HG02798 (cell line): Measurements from ENCODE around the gene IGF2BP3.
"Not testable (repeated sequence)": the region's sequence is repeated elsewhere in the genome, so short reads cannot be mapped to it uniquely, and the experiment has no call there.

Experiments used
- ATAC-seq: cut with Tn5 transposase; IDR thresholded peaks from one replicate; pipeline ENCODE4 v1.9.1; 2021; ENCODE audit warnings: mild to moderate bottlenecking; ENCODE audit not compliant: unreplicated experiment, poor library complexity

IGF2BP3 gene

GRCh38 chr7:23434147-23434917, 36.0 kb downstream of the IGF2BP3 start:
- no peak for ATAC-seq

GRCh38 chr7:23431702-23432199, 38.5 kb downstream of the IGF2BP3 start:
- ATAC-seq: no peak

- no peak for ATAC-seq
These were observed 39.4 kb downstream of the IGF2BP3 start for GRCh38 chr7:23430893-23431259.

GRCh38 chr7:23426876-23427275, 43.4 kb downstream of the IGF2BP3 start:
- ATAC-seq: no peak

GRCh38 chr7:23422909-23423308, 47.4 kb downstream of the IGF2BP3 start:
- no peak for ATAC-seq

- ATAC-seq: no peak
These were observed 47.9 kb downstream of the IGF2BP3 start for GRCh38 chr7:23422384-23422783.

- no peak for ATAC-seq
These were observed 50.4 kb downstream of the IGF2BP3 start for GRCh38 chr7:23419845-23420244.

- no peak for ATAC-seq
These were observed 51.1 kb downstream of the IGF2BP3 start for GRCh38 chr7:23419160-23419559.

- no peak for ATAC-seq
These were observed 52.2 kb downstream of the IGF2BP3 start for GRCh38 chr7:23418046-23418445.

GRCh38 chr7:23415198-23415597, 55.1 kb downstream of the IGF2BP3 start:
- no peak for ATAC-seq

GRCh38 chr7:23410446-23411183, 59.7 kb downstream of the IGF2BP3 start:
- peak; percentile 85 for ATAC-seq

GRCh38 chr7:23406564-23406963, 63.7 kb downstream of the IGF2BP3 start:
- not testable (repeated sequence) for ATAC-seq

GRCh38 chr7:23405240-23405618, 65.1 kb downstream of the IGF2BP3 start:
- no peak for ATAC-seq

GRCh38 chr7:23404546-23405239, 65.6 kb downstream of the IGF2BP3 start:
- ATAC-seq: no peak

GRCh38 chr7:23403970-23404369, 66.3 kb downstream of the IGF2BP3 start:
- no peak for ATAC-seq

- ATAC-seq: not testable (repeated sequence)
These were observed 72.2 kb downstream of the IGF2BP3 start for GRCh38 chr7:23398090-23398489.

GRCh38 chr7:23397241-23397640, 73.0 kb downstream of the IGF2BP3 start:
- no peak for ATAC-seq

GRCh38 chr7:23396222-23397015, 73.9 kb downstream of the IGF2BP3 start:
- no peak for ATAC-seq

GRCh38 chr7:23394488-23395171, 75.7 kb downstream of the IGF2BP3 start:
- ATAC-seq: no peak

- ATAC-seq: no peak
These were observed 76.7 kb downstream of the IGF2BP3 start for GRCh38 chr7:23393636-23394035.
